IPS-18c (cell line): ENCODE results near the gene ATRIP.

Experiments
- H3K4me3 ChIP-seq: 2 replicates; pipeline ENCODE4 v1.7.0; 2013; ENCODE audit warnings: low read depth, mild to moderate bottlenecking, low read length, moderate library complexity; ENCODE audit not compliant: insufficient read depth
- H3K9me3 ChIP-seq: one replicate; pipeline ENCODE4 v1.6.1; 2013; ENCODE audit warnings: mild to moderate bottlenecking, low read length, moderate library complexity; ENCODE audit not compliant: control insufficient read depth, insufficient read depth

The ATRIP gene

GRCh38 chr3:48418651-48419050 lies 27.9 kb upstream of the ATRIP start:
- no peak overlapping the region for H3K4me3 ChIP-seq
- H3K9me3 ChIP-seq = no peaks in the 10 kb centered on the region

- Histone ChIP-seq H3K4me3 (no peak overlapping the region), H3K9me3 (no peaks in the 10 kb centered on the region)
Observed at GRCh38 chr3:48419149-48419548, 27.4 kb upstream of the ATRIP start.

DNA sequence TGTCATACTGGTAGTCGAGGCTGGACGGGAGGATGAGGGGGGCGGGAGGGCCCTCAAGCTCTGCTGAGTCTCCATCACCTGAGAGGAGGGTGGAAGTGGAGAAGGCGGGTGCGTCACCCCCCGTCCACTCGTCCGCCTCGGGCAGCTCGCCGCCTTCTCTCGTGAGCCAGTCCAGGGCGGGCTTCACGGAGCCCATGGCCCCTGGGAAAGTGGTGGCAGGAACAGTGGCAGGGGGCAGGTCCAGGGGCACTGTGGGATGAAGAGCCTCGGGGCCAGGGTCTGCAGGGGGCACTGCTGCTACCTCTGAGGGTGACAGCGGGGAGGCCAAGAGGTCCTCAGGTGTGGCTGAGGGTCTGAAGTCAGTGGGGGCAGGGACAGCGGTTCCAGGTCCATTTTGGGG lies 26.9 kb upstream of the ATRIP start:
- Histone ChIP-seq H3K4me3 (no peak overlapping the region), H3K9me3 (no peaks in the 10 kb centered on the region)

DNA sequence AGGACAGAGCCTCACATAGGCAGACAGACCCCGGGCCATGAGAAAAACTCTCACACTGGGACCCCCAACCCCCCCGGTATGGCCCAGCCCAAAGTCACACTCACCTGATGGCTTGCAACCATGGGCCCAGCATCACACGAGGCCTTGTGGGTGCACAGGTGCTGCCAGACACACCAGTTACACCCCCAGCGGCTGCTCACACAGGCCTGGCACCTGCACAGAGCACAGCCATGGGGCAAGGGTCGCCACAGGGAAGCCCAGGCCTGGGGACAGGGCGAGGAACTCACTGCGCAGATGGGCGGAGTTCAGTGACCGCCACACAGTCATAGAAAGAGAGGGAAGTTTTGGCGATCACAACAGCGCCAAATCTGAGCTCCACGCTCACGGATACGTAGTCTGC lies 26.0 kb upstream of the ATRIP start:
- no peaks in the 10 kb centered on the region for H3K9me3 ChIP-seq
- H3K4me3 ChIP-seq = no peak overlapping the region

DNA sequence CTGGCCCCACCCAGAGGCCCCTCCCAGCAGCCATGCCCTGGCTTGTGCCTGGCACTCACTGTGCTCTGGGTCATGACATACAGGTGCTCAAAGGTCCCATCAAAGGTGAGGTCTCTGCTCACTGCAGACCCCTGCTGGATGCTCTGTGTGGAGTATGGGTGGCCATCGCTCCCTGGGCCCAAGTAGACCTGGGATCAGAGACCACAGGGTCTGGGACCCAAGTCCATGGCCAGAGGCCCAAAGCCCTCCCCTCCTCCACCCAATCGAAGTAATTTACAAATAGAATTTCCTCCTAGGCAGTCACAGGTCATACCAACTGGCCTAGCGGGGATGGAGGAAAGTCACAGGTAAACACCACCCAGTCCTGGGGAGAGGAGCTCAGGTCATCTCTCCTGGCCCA lies 24.3 kb upstream of the ATRIP start:
- Histone ChIP-seq H3K9me3 (no peaks in the 10 kb centered on the region), H3K4me3 (no peak overlapping the region)

- Histone ChIP-seq H3K9me3 (no peaks in the 10 kb centered on the region), H3K4me3 (no peak overlapping the region)
Observed at GRCh38 chr3:48422681-48423080, 23.9 kb upstream of the ATRIP start.

- no peak overlapping the region for H3K4me3 ChIP-seq
- no peaks in the 10 kb centered on the region for H3K9me3 ChIP-seq
Observed at GRCh38 chr3:48423241-48423882, 23.2 kb upstream of the ATRIP start.

DNA sequence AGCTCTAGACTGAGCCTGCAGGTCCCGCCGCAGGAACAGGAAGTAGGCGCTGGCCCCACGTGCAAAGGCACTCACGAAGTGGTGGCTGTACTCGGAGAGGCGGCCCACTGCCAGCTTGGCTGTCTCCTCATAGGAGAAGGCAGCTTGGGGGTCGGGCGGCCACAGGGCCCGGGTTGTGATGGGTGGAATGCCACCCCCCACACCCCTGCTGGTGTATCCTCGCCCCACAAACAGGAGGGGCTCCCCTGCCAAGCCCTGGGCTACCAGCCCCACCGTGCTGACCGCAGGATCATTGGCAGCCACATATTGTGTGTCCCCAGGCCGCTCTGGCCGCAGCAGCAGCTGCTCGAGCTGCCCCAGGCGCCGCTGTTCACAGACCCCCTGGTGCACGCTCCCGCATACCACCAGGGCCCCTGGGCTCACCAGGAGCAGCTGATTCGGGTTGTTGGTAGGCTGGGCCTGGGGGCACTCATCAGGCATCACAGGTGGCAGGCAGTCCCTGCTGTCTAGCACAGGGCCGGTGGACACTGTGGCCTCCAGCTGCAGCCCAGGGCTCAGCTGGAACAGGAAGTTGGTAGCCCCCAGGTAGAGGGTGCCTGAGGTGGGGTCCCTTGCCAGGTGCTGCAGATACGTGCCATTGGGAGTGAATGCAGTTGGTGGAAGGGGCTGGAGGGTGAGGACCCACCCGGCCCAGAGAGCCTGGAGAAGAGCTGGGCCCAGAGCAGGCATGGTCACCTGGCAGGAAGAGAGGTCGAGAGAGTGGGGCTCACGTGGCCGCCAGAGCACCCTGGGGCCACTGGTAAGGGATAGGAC lies 22.4 kb upstream of the ATRIP start:
- no peaks in the 10 kb centered on the region for H3K9me3 ChIP-seq

DNA sequence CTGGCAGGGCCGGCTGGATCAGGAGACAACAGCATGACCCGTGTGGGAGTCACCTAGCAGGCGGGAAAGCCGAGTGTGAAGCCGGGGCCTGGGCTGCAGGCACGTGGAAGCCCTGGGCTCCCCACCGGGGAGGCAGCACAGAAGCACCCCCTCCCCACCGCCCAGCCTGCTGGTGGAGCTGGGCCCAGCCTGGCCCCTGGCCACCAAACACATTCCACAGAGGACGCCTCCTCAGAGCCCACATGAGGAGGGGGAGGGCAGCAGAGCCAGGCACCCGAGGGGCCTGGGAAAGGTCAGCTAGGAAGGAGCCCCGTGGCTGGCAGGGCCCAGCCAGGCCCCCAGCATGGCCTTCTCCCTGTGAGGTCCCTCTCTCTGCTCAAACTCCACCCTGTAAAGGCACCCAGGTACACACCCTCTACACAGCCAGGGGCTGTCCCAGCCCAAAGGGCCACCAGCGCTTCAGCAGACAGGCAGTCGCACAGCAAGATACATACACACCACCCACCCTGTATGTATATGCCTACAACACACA lies 21.2 kb upstream of the ATRIP start:
- Histone ChIP-seq H3K4me3 (no peak overlapping the region), H3K9me3 (no peaks in the 10 kb centered on the region)

More for the DNA sequence above, 22.4 kb upstream of the ATRIP start:
- H3K4me3 ChIP-seq = no peak overlapping the region

GRCh38 chr3:48426401-48426909 lies 20.1 kb upstream of the ATRIP start:
- H3K9me3 ChIP-seq = no peaks in the 10 kb centered on the region
- H3K4me3 ChIP-seq = no peak overlapping the region

DNA sequence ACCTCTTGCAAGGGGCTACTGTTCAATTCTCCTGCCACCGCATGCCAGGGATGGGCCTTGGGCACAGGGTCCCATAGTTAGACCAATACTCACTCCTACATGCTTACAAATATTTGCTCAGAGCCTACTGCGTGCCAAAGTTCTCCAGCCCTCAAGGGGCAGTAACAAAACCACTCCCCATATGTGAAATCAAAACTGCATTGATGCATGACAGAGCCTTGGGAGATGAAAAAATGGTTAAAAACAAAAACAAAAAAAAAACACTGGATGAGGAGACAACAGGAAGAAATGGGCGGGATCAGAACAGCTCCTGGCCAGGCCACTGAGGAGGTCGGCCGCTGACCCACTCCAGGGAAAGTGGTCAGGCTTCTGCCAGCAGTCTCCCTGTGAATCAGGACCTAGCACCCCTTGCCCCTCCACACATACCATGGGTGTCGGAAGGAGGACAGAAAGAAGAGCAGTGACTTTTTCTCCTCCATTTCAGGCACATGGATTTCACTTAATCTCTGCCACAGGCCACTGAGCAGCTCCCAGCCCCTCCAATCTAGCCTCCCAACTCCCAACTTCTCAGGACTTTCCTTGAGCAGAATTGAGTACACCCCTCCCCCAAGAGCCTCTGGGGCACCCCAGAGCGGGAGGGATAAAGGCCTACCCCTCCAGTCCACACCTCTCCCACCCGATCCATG lies 19.4 kb upstream of the ATRIP start:
- H3K4me3 ChIP-seq = 0 out of 2 replicates have a peak overlapping the region, but pooled peaks have one; percentile 9

GRCh38 chr3:48427630-48427962 lies 18.9 kb upstream of the ATRIP start:
- H3K4me3 ChIP-seq = peak overlapping the region; percentile 80; the same call in 1 of the 2 replicates
- no peaks in the 10 kb centered on the region for H3K9me3 ChIP-seq

More for the DNA sequence above, 19.4 kb upstream of the ATRIP start:
- no peaks in the 10 kb centered on the region for H3K9me3 ChIP-seq

GRCh38 chr3:48428088-48428571 lies 18.4 kb upstream of the ATRIP start:
- Histone ChIP-seq H3K4me3 (peak overlapping the region; percentile 80), H3K9me3 (no peaks in the 10 kb centered on the region)

DNA sequence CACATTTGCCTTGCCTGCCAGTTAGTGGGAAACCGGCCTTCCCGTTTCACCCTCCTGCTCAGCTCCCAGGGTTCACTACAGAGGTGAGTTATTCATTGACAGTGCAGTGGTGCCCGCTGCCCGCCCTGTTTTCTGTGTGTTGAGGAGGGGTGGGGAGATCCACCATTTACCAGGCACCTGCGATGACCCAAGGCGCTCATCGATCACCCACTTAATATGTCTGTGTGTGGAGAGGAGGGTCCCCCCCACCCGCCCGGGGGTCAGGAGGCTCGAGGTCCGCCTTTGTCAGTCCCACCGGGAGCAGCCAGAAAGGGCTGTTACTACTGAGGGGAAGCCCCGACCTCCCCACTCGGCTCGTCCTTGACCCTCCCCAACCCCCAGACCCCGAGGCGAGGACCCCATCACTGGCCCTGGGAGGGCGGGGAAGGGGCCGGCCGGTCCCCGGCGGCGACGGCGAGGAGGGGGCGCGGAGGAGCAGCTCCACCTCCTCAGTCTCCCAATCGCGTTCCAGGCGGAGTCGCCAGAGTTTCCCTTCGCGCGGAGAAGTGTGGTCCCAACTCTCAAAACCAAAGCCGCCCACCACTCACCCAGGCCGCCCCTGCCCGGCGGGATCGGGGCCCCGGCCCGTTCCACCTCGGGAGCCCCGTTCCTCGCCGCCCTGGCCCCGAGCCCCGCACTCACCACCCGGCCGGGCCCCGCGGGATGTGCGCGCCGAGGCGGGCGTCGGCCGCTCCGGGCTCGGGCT lies 17.8 kb upstream of the ATRIP start:
- Histone ChIP-seq H3K4me3 (peak overlapping the region; percentile 80), H3K9me3 (no peaks in the 10 kb centered on the region)

GRCh38 chr3:48429317-48429959 lies 17.1 kb upstream of the ATRIP start:
- Histone ChIP-seq H3K9me3 (no peaks in the 10 kb centered on the region), H3K4me3 (peak overlapping the region; percentile 80)

DNA sequence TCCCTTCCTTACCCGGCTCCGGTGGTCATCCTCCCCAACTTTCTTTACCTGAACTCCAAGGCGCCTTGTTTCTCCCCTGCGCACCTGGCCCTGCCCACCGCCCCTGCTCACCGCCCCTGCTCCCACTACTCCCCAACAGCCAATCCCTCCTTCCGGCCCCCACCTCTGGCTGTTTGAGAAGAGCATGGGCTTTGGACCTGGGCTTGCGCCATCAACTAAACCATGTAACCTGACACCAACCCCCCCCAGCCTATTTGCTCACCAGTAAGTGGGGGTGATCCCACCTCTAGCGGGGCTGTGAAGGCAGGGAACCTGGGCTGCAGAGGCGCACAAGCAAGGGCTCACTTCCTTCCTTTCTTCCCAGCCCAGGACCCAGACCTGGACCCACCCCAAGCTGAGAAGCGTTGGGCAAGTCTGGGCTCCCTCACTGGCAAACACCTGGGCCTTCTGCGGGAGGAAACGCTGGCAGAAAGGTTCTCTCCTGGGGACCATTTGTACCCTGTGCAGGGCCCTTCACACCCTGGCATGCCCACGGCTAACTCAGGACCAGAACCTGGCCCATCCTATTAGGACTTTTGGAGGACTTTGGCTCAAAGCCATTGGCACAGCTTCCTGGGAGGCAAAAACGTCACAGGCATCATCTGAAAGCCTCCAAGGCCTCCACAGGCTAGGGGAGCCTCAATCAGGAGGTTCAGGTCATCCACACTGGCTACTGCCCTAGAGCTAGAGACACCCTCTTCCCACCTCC lies 16.4 kb upstream of the ATRIP start, which contains the start of gene PLXNB1:
PLXNB1 (minus strand) TSS at position 127 of the 748 bp plus-strand sequence. CDS start 5,475 bp downstream, outside the sequence.
- Histone ChIP-seq H3K4me3 (peak within 1 kb of the TSS; percentile 80), H3K9me3 (no peaks in the 10 kb centered on the region)
